ENCODE data around the gene HMGXB3.
"Not testable (repeated sequence)": the region's sequence is repeated elsewhere in the genome, so short reads cannot be mapped to it uniquely, and the experiment has no call there.

HMGXB3 gene

DNA sequence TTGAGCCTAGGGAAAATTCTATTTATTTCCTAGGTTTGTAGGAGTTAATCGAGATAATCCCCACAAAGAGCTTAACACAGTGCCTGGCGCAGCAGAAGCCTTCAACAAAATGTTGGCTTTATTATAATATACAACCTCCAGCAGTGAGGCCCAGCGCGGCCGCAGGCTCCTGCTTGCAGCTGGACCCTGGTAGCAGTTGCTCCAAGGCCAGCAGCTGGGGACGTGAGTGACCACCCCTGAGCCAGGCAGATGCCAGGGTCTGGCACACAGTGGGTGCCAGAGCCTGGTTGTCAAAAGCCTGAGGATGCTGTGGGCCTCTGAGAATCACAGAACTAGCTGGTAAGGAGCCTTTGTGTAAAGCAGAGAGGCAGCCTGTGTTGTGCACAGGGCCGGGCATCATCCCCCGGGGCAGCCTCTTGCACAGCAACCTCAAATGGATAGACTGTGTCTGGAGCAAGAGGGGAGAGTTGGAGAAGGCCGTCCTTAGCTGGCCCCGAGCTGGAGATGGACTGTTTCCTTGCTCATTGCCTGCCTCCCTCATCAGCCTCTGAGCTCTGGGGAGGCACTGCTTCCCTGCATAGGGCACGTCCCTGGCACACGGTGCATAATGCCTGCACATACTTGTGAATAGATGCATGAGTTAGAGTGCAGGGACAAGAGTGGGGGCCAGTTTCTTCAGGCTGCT, 68.6 kb downstream of the HMGXB3 start:
- no peak for DNase-seq

DNA sequence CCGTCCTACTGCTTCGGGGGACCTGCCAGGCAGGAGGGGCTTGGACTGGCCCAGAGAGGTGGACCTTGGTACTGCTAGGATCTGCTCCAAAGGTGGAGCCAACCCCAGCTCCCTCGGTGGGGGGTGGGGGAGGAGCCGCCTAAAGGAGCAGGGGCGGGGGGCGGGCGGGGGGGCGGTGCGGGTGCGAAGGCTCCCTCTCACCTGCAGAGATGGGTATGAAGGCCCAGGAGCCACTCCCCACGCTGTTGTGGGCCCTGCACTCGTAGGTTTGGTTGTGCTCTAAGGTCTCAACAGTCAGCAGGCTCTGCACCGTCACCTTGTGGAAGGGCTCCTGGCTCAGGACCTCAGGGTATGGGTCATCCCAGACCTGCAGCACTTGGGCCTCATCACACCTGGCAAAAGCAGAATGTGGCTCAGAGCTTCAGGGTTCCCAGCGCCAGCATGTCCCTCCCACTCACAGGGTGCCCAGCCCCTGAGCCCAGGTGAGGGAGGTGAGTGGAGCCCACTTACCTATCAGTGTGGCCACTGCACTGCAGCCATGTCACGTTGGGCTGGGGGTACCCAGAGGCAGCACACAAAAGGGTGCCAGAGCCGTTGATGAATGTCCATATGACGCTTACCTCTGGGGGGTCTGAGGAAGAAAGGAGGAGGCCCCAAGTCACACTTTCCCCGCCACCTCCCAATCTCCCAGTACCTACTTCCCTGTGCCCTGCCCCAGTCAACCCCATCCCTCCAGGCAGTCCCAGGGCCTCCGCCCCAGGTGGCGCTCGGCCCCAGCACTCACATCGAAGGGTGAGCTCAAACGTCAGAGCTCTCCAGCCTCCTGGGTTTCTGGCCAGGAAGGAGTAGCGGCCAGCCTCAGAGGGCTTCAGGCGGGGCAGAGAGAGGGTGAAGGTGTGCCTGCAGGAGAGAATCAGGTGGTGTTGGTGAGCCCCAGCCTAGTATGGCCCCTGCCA, 69.4 kb downstream of the HMGXB3 start:
- no peak for DNase-seq

DNA sequence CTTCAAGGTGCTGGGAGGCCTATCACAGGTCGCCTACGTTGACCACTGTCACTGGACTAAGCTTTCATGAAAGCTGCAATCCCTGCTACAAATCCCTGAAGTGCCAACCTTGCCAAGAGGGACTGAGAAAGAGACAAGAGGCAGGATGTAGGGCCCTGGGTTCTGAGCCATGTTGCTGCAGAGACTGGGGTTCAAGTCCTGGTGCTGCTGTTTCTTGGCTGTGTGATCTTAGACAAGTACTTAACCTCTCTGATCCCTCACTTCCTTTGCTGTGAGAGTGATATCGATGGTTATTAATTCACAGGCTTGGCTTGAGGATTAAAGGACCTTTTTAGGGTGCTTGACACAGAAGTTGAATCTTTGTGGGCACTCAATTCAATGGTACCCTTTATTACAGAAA, 70.3 kb downstream of the HMGXB3 start:
- no peak for DNase-seq

DNA sequence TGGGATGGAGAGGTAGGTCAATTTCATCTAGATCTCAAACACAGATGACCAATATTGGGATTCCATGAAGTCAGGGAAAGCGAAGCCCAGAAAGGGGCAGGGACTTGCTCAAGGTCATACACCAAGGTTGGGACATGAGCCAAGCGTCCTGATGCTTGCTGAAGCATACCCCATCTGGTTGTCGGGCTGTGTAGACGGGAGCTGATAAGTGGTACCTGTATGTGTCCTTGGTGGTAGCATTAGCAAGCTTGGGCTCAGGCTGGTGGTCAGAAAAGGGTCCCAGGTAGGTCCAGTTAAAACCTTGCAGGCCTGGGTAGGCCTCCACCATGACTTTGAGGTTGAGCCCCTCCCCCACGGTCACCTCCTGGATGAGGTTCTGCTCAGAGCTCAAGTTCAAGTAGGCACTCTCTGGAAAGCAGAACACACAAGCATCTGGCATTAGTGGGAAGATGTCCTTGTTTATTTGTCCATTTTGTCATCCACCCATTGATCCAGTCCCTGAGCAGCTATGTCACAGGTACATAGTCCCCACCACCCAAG, 72.6 kb downstream of the HMGXB3 start:
- no peak for DNase-seq

DNA sequence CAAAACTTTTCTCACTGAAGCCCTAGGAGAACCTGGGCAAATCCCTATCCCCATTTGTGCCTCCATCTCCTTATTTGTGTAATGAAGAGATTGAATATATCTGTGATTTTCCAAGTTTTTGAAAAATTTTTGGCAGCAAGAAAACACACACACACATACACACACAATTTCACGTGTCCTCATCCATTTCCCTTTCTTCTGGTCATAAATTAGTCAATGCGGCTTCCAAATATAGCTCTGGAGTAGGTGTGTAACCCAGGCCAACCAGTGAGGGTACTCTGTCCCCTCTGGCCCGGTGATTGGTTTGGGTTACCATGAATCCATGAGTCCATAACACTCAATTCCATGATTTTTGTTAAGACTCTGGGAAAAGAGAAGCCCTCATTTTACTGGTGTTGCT, 73.1 kb downstream of the HMGXB3 start:
- no peak for DNase-seq

DNA sequence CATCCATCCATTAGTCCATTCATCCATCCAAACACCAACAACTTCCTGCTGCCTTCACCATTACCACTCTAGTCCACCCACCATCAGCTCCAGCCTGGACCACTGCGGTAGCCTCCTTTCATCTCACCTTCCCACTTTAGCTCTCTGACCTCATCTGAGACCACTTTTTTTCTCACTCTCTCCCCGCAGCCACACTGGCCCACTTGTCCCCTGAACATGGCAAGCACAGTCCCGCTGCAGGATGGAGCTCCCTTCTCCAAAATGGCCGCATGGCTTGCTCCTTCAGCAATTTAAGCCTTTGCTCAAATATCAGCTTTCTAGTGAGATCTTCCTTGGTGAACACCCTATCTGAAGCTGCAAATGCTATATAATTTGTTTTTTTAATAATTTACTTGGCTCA, 74.7 kb downstream of the HMGXB3 start:
- no peak for DNase-seq

DNA sequence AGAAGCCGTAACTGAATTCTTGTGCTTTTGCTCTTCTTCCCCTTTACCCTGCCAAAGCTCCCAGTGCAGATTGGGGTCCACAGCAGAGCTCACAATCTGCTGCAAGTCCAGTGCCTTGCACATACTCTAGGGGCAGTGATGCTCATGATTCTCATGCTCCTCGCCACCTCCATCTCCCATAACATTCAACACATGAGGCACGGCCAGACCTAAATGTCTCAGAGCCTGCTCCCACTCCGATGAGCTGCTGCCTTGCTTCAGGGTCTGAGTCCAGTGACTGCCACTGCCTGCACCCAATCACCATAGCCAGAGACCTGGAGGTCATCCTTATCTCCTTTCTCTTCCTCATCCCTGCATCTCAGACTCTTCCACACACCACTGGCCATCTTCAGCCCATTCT, 75.3 kb downstream of the HMGXB3 start:
- no peak for DNase-seq

DNA sequence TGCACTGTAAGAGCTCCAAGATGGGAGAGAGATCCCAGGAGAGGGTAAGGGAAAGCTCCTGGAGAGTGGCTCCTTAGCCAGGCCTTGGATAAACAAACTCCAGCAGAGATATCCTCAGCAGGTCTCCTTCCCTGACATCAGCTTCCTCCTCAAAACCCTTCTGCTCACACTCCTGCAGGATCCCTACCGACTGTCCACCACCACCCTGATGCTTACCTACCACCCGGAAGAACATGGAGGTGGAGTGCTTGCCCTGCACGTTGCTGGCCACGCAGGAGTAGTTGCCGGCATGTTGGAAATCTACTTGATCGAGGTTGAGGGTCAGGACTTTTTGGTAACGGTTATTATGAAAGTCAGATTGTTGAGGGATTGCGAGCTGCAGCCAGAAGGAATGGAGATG, 76.5 kb downstream of the HMGXB3 start:
- DNase-seq: no peak

DNA sequence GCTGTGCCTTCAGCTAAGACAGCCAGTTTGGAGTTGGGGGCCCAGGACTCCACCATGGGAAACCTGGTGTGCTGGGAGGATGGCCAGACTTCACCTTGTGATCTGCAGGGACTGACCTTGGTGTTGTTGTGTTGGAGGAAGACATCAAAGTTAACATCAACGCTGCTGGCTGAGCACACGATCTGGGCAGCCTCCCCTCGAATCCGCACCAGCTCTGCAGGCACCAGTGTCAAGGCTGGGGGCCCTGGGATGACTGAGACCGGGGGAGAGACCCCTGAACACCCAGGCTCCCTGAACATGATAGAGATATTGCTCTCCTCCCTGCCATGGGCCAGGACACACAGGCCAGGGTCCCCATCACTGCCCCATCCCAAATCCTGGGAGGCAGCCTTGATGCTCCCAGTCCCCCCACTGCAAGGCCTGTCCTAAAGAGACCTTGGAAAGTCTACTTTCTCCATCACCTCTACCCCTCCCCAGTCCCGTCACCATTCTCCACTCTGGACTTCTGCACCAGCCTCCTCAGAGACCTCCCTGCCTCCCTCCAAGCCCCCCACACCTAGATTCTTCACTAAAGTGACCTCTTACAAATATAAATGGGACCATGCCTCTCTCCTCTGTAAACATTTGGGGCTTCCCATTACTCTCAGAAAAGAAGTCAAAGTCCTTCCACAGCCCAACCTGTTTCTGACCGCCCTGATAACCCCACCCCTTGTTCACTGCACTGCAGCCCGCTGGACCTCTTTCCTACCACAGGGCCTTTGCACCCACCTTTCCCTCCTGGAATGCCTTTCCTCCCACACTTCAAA, 77.7 kb downstream of the HMGXB3 start:
- no peak for DNase-seq

DNA sequence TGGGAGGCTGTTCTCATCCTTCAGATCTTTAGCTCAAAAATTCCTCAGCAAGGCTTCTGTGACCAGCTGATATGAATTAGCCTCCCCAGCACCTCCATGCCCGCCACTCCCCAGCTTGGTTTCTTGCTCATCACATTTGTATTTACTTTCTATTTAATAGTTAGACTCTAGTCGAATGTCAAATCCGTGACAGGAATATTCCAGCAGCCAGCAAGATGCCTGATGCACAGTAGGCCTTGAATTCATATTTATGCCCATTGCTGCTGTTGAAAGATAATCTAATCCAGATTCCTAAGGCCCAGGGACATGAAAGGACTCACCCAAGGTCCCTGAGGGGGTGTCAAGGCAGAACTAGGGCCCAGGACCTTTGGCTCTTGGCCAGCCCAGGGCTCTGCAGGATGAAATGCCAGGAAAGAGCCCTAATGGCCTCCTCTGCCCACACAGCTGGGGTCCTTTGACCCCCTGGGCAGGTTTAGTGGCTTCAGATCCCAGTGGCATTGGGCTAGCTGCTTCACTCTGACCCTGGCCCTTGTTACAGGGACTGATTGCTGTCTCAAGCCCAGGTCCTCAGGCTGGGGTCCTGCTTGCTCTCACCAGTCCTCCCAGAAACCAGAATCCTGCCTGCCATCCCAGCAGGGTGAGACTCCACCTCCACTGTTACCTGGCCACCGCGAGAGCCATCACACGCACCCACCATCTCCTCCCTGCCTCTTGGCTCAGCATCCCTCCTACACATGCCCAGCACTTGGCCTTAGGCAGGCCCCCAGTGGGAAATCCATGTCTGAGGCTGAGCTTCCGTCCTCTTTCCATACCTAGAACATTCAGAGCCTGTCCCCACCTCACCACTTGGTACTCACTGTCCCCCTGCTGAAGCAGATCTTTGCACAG, 78.5 kb downstream of the HMGXB3 start:
- DNase-seq: no peak

DNA sequence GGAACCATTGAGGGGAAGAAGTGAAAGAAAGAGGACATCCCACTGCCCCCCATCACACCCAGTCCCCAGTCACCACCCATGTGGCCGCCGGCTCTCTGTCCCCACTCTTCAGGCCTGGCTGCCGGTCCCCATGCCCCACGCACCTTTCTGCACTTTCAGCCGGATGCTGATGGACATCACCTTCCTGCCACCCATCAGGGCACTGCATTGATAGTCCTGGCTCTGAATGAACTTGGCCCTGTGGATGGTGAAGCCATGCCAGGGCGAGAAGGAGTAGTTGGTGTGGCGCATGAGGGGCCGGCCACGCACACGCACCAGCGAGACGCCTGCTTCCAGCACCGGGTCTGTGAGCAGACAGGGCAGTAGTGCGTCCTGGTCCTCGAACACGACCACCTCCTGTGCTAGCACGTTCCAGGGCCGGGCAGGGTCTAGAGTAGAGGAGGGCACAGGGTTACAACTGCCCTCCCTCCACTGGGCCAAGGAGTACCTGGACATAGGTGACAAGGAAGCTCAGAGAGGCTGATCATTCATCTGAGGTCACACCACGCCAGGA, 79.4 kb downstream of the HMGXB3 start:
- DNase-seq: no peak

DNA sequence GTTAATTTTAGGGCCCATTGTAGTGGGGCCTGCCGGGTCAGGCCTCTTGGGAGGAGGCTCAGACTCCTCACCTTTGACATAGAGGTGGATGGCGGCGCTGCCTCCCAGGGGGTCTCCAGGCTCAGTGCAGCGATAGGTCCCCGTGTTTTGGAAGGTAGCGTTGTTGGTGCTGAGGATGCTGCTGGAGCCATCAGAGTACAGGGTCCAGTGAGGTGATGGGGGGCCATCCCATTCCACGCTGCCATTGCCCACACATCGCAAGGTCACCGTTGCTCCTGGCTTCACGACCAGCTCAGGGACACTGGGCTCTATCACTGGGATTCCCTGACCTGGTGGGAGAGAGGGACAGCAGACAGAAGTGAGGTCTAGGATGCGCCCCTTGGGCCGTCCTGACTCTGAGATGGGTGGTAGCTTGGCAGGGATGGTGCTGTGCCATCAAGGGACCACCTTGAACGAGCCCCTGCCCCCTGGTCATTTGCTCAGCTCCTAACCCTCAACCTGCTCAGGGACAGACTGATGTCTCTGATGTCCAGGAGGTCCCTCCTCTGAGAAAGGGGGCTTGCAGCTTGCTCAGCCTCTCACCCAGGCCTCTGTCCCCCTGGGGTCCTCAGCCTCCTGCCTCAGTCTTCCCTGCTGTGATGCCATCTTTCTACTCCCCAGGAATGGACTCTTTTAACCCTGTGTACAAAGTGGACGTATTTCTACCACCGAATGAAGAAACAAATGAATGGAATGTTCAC, 80.3 kb downstream of the HMGXB3 start:
- DNase-seq: no peak

DNA sequence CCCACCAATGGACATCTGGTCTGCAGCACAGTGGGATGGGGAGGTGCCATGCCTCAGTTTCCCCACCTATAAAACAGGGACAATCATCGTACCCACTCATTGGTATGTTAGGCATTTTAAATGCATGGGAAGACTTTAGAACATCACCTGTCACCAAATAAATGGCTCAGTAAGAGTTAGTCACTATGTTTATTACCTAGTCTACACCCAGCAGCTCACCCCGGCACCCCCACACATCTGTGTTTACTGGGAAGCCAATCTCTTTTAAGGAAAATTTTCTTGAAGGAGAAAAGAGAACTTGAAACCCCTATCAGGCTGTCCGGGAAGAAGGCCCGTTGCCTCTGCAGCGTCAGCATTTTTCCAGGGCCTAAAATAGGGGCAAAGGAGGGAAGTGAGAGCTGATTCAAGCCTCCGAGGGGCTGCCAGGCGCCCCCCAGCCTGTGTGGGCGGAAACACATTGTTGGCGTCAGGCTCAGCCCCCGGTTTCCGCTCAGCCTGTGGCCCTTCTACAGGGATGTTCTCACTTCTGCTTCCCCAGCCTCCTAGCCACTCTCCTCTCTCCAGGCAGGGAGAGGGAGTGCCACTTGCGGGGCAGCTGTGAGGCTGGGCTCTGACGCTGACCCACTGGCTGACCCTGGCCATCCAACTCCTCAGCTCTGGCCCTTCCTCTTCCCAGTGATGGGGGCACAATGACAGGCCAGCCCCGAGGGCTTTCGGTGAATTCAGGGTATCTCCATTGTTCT, 81.2 kb downstream of the HMGXB3 start:
- DNase-seq: no peak

DNA sequence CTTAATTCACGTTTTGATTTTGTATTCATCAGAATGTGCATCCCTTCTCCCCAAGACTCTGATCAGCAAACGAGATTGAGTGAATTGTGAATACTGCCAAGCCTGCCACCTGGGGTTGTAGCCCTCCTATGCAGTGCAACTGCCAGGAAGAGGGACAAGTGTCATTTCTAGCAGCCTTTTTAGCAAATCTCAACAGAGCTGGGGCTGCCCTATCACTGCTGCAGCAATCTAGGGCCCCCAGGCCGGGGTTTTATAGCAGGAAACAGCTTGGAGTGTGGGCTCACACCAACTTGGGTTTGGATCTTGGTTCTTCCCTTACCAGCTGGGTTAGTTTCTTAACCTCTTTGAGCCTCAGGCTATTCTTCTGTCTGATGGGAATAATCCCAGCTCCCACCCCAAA, 81.8 kb downstream of the HMGXB3 start:
- no peak for DNase-seq

DNA sequence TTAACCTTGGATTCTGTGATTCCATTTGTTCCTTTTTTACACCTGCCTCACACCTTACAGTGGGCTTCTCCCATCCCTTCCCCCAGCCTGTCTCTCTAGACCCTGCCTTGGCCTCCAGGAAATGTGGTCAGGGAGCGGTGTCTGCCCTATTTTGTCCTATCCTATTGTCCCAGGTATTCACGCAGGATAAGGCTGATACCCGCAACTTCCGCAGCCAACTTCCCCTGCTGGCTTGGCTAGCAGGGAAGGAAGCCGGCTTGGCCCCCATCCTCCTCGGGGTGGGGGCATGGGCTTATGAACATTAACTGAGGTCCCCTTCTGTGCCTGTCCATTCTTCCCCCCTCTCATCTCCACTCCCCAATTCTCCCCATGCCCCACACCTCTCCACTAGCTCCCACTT, 82.3 kb downstream of the HMGXB3 start:
- no peak for DNase-seq

DNA sequence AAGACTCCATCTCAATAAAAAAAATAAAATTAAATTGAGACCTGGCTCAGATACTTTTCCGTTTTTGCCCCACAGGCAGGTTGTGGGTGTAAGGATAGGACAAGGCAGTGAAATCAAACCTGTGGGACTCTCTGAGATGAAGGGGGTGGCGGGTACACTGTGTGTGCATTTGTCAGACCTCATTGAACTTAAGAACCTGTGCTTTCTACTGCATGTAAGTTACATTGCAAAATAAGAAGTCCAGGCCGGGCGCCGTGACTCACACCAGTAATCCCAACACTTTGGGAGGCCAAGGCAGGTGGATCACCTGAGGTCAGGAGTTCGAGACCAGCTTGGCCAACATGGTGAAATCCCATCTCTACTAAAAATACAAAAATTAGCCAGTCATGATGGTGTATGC, 84.2 kb downstream of the HMGXB3 start:
- not testable (repeated sequence) for DNase-seq

DNA sequence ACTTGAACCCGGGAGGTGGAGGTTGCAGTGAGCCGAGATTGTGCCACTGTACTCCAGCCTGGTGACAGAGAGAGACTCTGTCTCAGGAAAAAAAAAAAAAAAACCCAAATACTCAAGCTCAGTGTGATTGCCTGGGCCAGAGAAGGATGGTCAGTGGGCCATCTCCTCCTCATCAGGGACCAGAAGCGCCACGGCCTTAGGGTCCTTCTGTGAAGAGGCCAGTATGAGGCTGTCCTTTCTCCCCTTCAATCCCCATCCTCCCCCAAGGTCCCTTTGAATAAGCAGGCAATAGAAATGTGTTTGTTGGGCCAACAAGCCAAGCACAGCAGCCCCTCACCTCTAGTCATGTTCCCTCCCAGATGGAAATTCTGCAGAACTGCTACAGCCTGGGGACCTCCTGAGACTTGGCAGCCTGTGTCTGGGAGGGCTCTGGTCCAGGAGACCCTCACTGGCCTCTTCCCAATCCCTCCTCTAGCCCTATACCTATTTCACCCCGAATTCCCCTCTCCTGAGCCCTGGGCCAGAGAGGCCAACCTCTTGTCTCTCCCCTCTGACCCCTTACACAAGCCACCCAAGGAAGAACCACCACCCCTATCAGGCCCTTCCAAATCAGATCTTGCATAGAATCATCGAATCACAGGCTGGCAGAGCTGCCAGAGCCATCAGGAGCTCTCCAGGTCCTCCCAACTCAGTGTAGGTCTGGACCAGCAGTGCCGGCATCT, 84.8 kb downstream of the HMGXB3 start:
- DNase-seq: no peak

DNA sequence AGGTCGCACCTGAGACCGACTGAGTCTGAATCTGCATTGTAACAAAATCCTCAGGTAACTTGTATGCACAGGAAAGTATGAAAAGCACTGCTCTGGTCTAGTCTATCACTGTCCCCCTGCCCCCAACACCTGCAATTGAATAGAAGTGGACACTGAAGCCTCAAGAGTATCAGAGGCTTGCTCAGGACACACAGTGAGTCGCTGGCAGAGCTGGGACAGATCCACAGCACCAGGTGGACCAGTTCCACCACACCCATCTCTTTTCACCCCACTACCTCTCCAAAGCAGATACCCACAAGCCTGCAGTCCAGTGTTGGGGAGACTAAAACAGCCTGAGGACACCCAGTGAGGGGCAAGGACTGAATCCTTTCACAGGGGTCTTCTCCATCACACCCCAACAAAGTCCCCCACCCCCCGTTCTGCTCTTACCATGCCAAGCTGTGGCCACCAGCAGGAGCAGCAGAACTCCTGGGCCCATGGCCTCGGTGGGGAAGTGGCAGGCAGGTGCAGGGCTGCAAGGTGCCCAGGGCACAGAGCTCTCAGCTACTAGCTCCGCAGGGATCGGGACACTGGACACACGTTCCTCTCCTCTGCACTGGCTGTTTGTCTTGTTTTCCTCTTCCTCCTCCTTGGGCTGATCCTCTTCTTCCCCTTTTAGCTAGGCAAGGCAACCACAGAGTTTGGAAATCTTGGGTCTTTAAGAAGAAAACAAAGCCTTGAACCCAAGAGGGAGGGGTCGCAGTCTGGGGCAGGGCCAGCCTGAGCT, 85.6 kb downstream of the HMGXB3 start, which contains the start of gene CSF1R:
Gene CSF1R (minus strand): TSS at position 605 of the 766 bp plus-strand sequence. CDS start 127 bp downstream, at position 478.
- no peak for DNase-seq
